HepG2 (cell line): Measurements from ENCODE around the gene IKZF5. TPM values are rescaled to one million over a fixed set of nuclear protein-coding genes. Genes with fewer than 3 reads are reported as not detected.

Experiments
- FOSL2 ChIP-seq: sonication (generic); formaldehyde crosslinking; IDR thresholded peaks from 2 replicates; pipeline ENCODE4 v1.4.0; 2020; ENCODE audit warnings: missing genetic modification reagents
- HNRNPH1 ChIP-seq: fragments of 200-400 bp; formaldehyde crosslinking; optimal IDR thresholded peaks from 2 replicates; pipeline ENCODE3; 2017; ENCODE audit warnings: mild to moderate bottlenecking, low read depth, low read length
- HOXA9 ChIP-seq: sonication (generic); formaldehyde crosslinking; IDR thresholded peaks from 2 replicates; pipeline ENCODE4 v1.8.1; 2022; ENCODE audit warnings: missing genetic modification reagents, mild to moderate bottlenecking, moderate library complexity, borderline replicate concordance
- NR2F1 ChIP-seq, 2 experiments: fragments of 450-650 bp in 1 of 2; formaldehyde crosslinking in 1 of 2; IDR thresholded peaks; 2 replicates each; pipeline versions ENCODE4 v1.5.0 to v1.6.1; 2016 to 2020; ENCODE audit warnings: mild to moderate bottlenecking in 1 of 2, missing compliant biosample characterization in 1 of 2, missing genetic modification reagents in 1 of 2, moderate library complexity in 1 of 2
- STAG1 ChIP-seq: sonication (generic); formaldehyde crosslinking; IDR thresholded peaks from 2 replicates; pipeline ENCODE4 v1.4.0; 2020; ENCODE audit warnings: missing genetic modification reagents
- TEF ChIP-seq: sonication (generic); formaldehyde crosslinking; IDR thresholded peaks from 2 replicates; pipeline ENCODE4 v1.5.0; 2020; ENCODE audit warnings: missing genetic modification reagents
- U2AF2 ChIP-seq: fragments of 200-400 bp; formaldehyde crosslinking; IDR thresholded peaks from 2 replicates; pipeline ENCODE4 v1.6.1; 2017; ENCODE audit warnings: low read depth, mild to moderate bottlenecking, low read length
- ZBTB8A ChIP-seq: sonication (generic); formaldehyde crosslinking; IDR thresholded peaks from 2 replicates; pipeline ENCODE4 v1.4.0; 2020; ENCODE audit warnings: mild to moderate bottlenecking, low read depth, missing genetic modification reagents, borderline replicate concordance
- ZNF30 ChIP-seq: sonication (generic); formaldehyde crosslinking; IDR thresholded peaks from 2 replicates; pipeline ENCODE4 v1.5.0; 2020; ENCODE audit warnings: mild to moderate bottlenecking, missing genetic modification reagents
- ZNF557 ChIP-seq: sonication (generic); formaldehyde crosslinking; IDR thresholded peaks from 2 replicates; pipeline ENCODE4 v1.4.0; 2020; ENCODE audit warnings: missing genetic modification reagents
- ZNF800 ChIP-seq: sonication (generic); formaldehyde crosslinking; IDR thresholded peaks from 2 replicates; pipeline ENCODE4 v1.4.0; 2020; ENCODE audit warnings: missing genetic modification reagents
- ZNF841 ChIP-seq: sonication (generic); formaldehyde crosslinking; IDR thresholded peaks from 2 replicates; pipeline ENCODE4 v1.8.1; 2023; ENCODE audit warnings: missing genetic modification reagents, borderline replicate concordance
- polyA plus RNA-seq, 8 experiments: library from polyadenylated mRNA; depleted of rRNA in 3 of 8; stranded (reverse) in 7 of 8; unstranded in 1 of 8; fragments of >200 nt; fragmentation: Illumina TruSeq in 4 of 8; extraction: Trizol in 4 of 8; gene quantifications; 2 replicates each; pipeline versions ENCODE4 v1.2.1 to v1.2.3, GENCODE V29; 2011 to 2016; ENCODE audit warnings: low read depth in 4 of 8, missing spikeins in 1 of 8, mixed read lengths in 1 of 8; ENCODE audit not compliant: insufficient read depth in 1 of 8
- total RNA-seq, 5 experiments: library from RNA; depleted of rRNA; stranded (reverse); fragments of >200 nt; fragmentation: Illumina TruSeq; extraction: Trizol; gene quantifications; 2 replicates each; pipeline ENCODE4 v1.2.3, GENCODE V29; 2016; ENCODE audit warnings: low read depth in 1 of 5
- TF ChIP-seq, protein P1 (sequence below): sonication (generic); formaldehyde crosslinking; IDR thresholded peaks from 2 replicates; pipeline ENCODE4 v1.9.0; 2021; ENCODE audit warnings: mild to moderate bottlenecking, missing genetic modification reagents
- TF ChIP-seq, protein P2 (sequence below): sonication (generic); formaldehyde crosslinking; IDR thresholded peaks from 2 replicates; pipeline ENCODE4 v1.4.0; 2020; ENCODE audit warnings: missing genetic modification reagents, borderline replicate concordance

IKZF5 gene
- total and polyA plus RNA-seq, 2 of the 13 experiments (the other 11 are each of a cell fraction or from before 2014, with no cell fraction given): 3.7 to 12.0 TPM

DNA sequence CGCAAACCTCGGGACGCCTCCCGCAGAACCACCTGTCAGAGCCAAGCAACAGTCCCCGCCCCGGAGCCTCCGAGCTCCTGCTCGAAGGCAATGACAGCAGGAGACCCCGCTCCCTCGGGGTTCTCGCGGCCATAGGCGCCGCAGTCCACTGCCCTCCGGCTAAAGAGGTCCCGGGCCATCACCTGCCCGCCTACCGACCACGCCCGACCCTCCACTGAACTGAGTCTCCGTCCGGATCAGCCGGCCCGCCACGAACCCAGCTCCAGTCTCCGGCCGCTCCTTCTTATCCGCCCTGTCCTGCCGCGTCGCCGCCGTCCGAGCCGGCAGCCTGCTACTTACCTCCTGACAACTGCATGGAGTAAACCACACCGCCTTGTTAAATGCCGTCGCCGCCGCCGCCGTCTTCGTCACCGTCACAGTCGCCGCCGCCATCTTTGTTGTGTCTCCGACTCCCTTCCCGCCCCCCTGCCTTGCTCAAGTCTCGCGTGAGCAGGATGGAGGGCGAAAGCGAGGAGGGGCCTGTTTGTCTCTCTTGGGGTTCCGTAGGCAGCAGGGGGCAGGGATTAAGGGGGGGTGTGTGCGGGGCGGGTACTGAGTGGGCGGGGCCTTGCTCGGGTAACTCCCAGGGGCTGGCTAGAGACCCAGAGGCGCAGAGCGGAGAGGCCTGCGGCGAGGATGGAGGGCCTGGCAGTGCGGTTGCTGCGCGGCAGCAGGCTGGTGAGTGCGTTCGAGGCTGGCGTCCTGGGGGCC lies at the start of gene IKZF5, which contains the start of gene ACADSB (continued):
- peak; percentile 53; the same call in 1 of the 2 replicates for TF ChIP-seq FOSL2 (CRISPR knock-in tag)
- TF ChIP-seq ZNF841: 0 out of 2 replicates have a peak, but pooled peaks have one; percentile 50
- TF ChIP-seq, protein P1, sequence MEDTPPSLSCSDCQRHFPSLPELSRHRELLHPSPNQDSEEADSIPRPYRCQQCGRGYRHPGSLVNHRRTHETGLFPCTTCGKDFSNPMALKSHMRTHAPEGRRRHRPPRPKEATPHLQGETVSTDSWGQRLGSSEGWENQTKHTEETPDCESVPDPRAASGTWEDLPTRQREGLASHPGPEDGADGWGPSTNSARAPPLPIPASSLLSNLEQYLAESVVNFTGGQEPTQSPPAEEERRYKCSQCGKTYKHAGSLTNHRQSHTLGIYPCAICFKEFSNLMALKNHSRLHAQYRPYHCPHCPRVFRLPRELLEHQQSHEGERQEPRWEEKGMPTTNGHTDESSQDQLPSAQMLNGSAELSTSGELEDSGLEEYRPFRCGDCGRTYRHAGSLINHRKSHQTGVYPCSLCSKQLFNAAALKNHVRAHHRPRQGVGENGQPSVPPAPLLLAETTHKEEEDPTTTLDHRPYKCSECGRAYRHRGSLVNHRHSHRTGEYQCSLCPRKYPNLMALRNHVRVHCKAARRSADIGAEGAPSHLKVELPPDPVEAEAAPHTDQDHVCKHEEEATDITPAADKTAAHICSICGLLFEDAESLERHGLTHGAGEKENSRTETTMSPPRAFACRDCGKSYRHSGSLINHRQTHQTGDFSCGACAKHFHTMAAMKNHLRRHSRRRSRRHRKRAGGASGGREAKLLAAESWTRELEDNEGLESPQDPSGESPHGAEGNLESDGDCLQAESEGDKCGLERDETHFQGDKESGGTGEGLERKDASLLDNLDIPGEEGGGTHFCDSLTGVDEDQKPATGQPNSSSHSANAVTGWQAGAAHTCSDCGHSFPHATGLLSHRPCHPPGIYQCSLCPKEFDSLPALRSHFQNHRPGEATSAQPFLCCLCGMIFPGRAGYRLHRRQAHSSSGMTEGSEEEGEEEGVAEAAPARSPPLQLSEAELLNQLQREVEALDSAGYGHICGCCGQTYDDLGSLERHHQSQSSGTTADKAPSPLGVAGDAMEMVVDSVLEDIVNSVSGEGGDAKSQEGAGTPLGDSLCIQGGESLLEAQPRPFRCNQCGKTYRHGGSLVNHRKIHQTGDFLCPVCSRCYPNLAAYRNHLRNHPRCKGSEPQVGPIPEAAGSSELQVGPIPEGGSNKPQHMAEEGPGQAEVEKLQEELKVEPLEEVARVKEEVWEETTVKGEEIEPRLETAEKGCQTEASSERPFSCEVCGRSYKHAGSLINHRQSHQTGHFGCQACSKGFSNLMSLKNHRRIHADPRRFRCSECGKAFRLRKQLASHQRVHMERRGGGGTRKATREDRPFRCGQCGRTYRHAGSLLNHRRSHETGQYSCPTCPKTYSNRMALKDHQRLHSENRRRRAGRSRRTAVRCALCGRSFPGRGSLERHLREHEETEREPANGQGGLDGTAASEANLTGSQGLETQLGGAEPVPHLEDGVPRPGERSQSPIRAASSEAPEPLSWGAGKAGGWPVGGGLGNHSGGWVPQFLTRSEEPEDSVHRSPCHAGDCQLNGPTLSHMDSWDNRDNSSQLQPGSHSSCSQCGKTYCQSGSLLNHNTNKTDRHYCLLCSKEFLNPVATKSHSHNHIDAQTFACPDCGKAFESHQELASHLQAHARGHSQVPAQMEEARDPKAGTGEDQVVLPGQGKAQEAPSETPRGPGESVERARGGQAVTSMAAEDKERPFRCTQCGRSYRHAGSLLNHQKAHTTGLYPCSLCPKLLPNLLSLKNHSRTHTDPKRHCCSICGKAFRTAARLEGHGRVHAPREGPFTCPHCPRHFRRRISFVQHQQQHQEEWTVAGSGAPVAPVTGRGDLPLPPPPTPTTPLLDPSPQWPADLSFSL (CRISPR knock-in tag): 0 out of 2 replicates have a peak, but pooled peaks have one; percentile 34
- TF ChIP-seq TEF: 0 out of 2 replicates have a peak, but pooled peaks have one; percentile 23
- TF ChIP-seq HOXA9 (CRISPR knock-in tag): peak; percentile 72; the same call in 1 of the 2 replicates
- TF ChIP-seq ZNF800 (CRISPR knock-in tag): peak; percentile 56; the same call in 1 of the 2 replicates
- no peak for TF ChIP-seq U2AF2
- peak; percentile 61; the same call in 1 of the 2 replicates for TF ChIP-seq ZNF557 (CRISPR knock-in tag)
- no peak for TF ChIP-seq NR2F1 (CRISPR knock-in tag; IDR thresholded peaks at IDR 0.05)
- no peak for TF ChIP-seq ZNF30 (CRISPR knock-in tag)
- TF ChIP-seq HNRNPH1: no peak
- TF ChIP-seq STAG1 (CRISPR knock-in tag): no peak
- TF ChIP-seq, protein P2, sequence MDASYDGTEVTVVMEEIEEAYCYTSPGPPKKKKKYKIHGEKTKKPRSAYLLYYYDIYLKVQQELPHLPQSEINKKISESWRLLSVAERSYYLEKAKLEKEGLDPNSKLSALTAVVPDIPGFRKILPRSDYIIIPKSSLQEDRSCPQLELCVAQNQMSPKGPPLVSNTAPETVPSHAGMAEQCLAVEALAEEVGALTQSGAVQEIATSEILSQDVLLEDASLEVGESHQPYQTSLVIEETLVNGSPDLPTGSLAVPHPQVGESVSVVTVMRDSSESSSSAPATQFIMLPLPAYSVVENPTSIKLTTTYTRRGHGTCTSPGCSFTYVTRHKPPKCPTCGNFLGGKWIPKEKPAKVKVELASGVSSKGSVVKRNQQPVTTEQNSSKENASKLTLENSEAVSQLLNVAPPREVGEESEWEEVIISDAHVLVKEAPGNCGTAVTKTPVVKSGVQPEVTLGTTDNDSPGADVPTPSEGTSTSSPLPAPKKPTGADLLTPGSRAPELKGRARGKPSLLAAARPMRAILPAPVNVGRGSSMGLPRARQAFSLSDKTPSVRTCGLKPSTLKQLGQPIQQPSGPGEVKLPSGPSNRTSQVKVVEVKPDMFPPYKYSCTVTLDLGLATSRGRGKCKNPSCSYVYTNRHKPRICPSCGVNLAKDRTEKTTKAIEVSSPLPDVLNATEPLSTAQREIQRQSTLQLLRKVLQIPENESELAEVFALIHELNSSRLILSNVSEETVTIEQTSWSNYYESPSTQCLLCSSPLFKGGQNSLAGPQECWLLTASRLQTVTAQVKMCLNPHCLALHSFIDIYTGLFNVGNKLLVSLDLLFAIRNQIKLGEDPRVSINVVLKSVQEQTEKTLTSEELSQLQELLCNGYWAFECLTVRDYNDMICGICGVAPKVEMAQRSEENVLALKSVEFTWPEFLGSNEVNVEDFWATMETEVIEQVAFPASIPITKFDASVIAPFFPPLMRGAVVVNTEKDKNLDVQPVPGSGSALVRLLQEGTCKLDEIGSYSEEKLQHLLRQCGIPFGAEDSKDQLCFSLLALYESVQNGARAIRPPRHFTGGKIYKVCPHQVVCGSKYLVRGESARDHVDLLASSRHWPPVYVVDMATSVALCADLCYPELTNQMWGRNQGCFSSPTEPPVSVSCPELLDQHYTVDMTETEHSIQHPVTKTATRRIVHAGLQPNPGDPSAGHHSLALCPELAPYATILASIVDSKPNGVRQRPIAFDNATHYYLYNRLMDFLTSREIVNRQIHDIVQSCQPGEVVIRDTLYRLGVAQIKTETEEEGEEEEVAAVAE (CRISPR knock-in tag): peak; percentile 80
- TF ChIP-seq ZBTB8A (CRISPR knock-in tag): no peak
